Liver (tissue), 9 donors: ENCODE data around the gene TRIM42. TPM values are rescaled to one million over a fixed set of nuclear protein-coding genes. Genes with fewer than 3 reads are reported as not detected.

Experiments used
- DNase-seq: peaks from one replicate; pipeline ENCODE4 v3.0.0-alpha.2; 2017; ENCODE audit warnings: low spot score
- H3K27ac ChIP-seq, 2 donors: one replicate each; pipeline ENCODE4 v1.7.0; 2013; ENCODE audit warnings: inconsistent platforms in 2 of 2, low read length in 2 of 2, control low read depth in 1 of 2, low read depth in 1 of 2, mild to moderate bottlenecking in 1 of 2
- H3K27me3 ChIP-seq, 4 donors: one replicate each; pipeline versions ENCODE4 v1.6.1 to v1.7.0; 2013; ENCODE audit warnings: low read length in 3 of 4, inconsistent platforms in 1 of 4, mild to moderate bottlenecking in 1 of 4, moderate library complexity in 1 of 4; ENCODE audit not compliant: control insufficient read depth in 4 of 4, insufficient read depth in 4 of 4
- H3K36me3 ChIP-seq, 4 donors: one replicate each; pipeline versions ENCODE4 v1.6.1 to v1.7.0; 2013; ENCODE audit warnings: low read length in 3 of 4, mild to moderate bottlenecking in 3 of 4, low read depth in 1 of 4, moderate library complexity in 1 of 4; ENCODE audit not compliant: control insufficient read depth in 4 of 4, insufficient read depth in 3 of 4
- H3K4me1 ChIP-seq, 4 donors: one replicate each; pipeline versions ENCODE4 v1.6.1 to v1.7.0; 2013; ENCODE audit warnings: low read length in 3 of 4, mild to moderate bottlenecking in 3 of 4, moderate library complexity in 1 of 4; ENCODE audit not compliant: control insufficient read depth in 4 of 4, insufficient read depth in 4 of 4
- H3K4me3 ChIP-seq, 3 donors: one replicate each; pipeline versions ENCODE4 v1.6.1 to v1.7.0; 2013; ENCODE audit warnings: low read length in 3 of 3, control low read depth in 1 of 3, low read depth in 1 of 3, mild to moderate bottlenecking in 1 of 3
- H3K9ac ChIP-seq, 2 donors: one replicate each; pipeline ENCODE4 v1.7.0; 2013; ENCODE audit warnings: low read length in 2 of 2, mild to moderate bottlenecking in 2 of 2, moderate library complexity in 2 of 2, control low read depth in 1 of 2, low read depth in 1 of 2
- H3K9me3 ChIP-seq, 4 donors: one replicate each; pipeline versions ENCODE4 v1.6.1 to v1.7.0; 2013; ENCODE audit warnings: low read length in 3 of 4; ENCODE audit not compliant: control insufficient read depth in 4 of 4
- CTCF ChIP-seq: fragments of 150-350 bp; IDR thresholded peaks from 2 replicates; pipeline ENCODE4 v1.5.1; 2017; ENCODE audit warnings: improper control_type of control experiment, low read depth, low read length; ENCODE audit not compliant: missing input control
- EGR1 ChIP-seq, 2 donors: IDR thresholded peaks; 2 replicates each; pipeline ENCODE4 v1.6.1; 2016 to 2018; ENCODE audit warnings: antibody characterized with exemption in 2 of 2, low read depth in 2 of 2
- FOXA1 ChIP-seq: IDR thresholded peaks from 2 replicates; pipeline ENCODE4 v1.6.1; 2016; ENCODE audit warnings: antibody characterized with exemption
- FOXA2 ChIP-seq: IDR thresholded peaks from 2 replicates; pipeline ENCODE4 v1.6.1; 2016; ENCODE audit warnings: antibody characterized with exemption
- GABPA ChIP-seq, 2 donors: IDR thresholded peaks in 1 of 2; conservative IDR thresholded peaks in 1 of 2; 2 replicates each; pipeline ENCODE4 v1.6.1; 2016; ENCODE audit warnings: antibody characterized with exemption in 2 of 2, mild to moderate bottlenecking in 1 of 2, moderate library complexity in 1 of 2
- HNF4A ChIP-seq, 2 donors: conservative IDR thresholded peaks; 2 replicates each; pipeline ENCODE4 v1.6.1; 2016; ENCODE audit warnings: antibody characterized with exemption in 2 of 2, mild to moderate bottlenecking in 2 of 2
- HNF4G ChIP-seq: IDR thresholded peaks from 2 replicates; pipeline ENCODE4 v1.6.1; 2016; ENCODE audit warnings: antibody characterized with exemption
- JUND ChIP-seq, 2 donors: IDR thresholded peaks; 2 replicates each; pipeline ENCODE4 v1.6.1; 2016; ENCODE audit warnings: antibody characterized with exemption in 2 of 2
- RAD21 ChIP-seq, 2 donors: IDR thresholded peaks; 2 replicates each; pipeline ENCODE4 v1.6.1; 2016; ENCODE audit warnings: antibody characterized with exemption in 2 of 2, mild to moderate bottlenecking in 2 of 2
- REST ChIP-seq: IDR thresholded peaks from 2 replicates; pipeline ENCODE4 v1.6.1; 2016; ENCODE audit warnings: antibody characterized with exemption, mild to moderate bottlenecking
- SP1 ChIP-seq: IDR thresholded peaks from 2 replicates; pipeline ENCODE4 v1.6.1; 2018; ENCODE audit warnings: antibody characterized with exemption, mild to moderate bottlenecking
- TAF1 ChIP-seq: conservative IDR thresholded peaks from 2 replicates; pipeline ENCODE4 v1.6.1; 2016; ENCODE audit warnings: antibody characterized with exemption, mild to moderate bottlenecking
- YY1 ChIP-seq: IDR thresholded peaks from 2 replicates; pipeline ENCODE4 v1.6.1; 2016; ENCODE audit warnings: antibody characterized with exemption, mild to moderate bottlenecking
- WGBS: extraction: QIAGEN DNeasy Blood & Tissue Kit; methylation state at CpG from one replicate; pipeline ENCODE4 v1.1.7; 2013; 5-methylcytosine and 5-hydroxymethylcytosine counted together
- polyA plus RNA-seq, 2 donors: library from polyadenylated mRNA; stranded (reverse) in 1 of 2; unstranded in 1 of 2; fragments of 200-250 nt in 1 of 2; fragments of >200 nt in 1 of 2; fragmentation: Nextera tagmentation in 1 of 2; extraction: Ambion mirVana in 1 of 2; gene quantifications; one replicate each; pipeline versions ENCODE4 v1.2.1 to v1.2.3, GENCODE V29; 2013 to 2015
- total RNA-seq, 2 donors: library from RNA; depleted of rRNA; stranded (reverse); fragments of >200 nt; gene quantifications; one replicate each; pipeline ENCODE4 v1.2.3, GENCODE V29; 2014
- TF ChIP-seq, protein P1 (sequence below): IDR thresholded peaks from 2 replicates; pipeline ENCODE4 v1.6.1; 2016; ENCODE audit warnings: antibody characterized with exemption
- TF ChIP-seq, protein P2 (sequence below): IDR thresholded peaks from 2 replicates; pipeline ENCODE4 v1.6.1; 2016; ENCODE audit warnings: antibody characterized with exemption
- TF ChIP-seq, protein P3 (sequence below): IDR thresholded peaks from 2 replicates; pipeline ENCODE4 v1.6.1; 2016; ENCODE audit warnings: antibody characterized with exemption
- donor health status: healthy.
- donor health status: healthy.
- donor health status: healthy.
- donor health status: healthy.
- donor health status: healthy.

Gene TRIM42
- total and polyA plus RNA-seq, 4 donors = not detected

GRCh38 chr3:140651287-140651686 is 26.6 kb upstream of the TRIM42 start:
- no peaks in the 10 kb centered on the region for H3K36me3 ChIP-seq
- H3K9me3 ChIP-seq = no peaks in the 10 kb centered on the region
- no peak overlapping the region for H3K4me3 ChIP-seq
- WGBS = 97% methylated on average over 23 of the region's 23 CpGs
- no peak for DNase-seq
- no peak overlapping the region for H3K9ac ChIP-seq
- no peaks in the 10 kb centered on the region for H3K27me3 ChIP-seq
- TF ChIP-seq FOXA2 = no peak
- H3K4me1 ChIP-seq = no peaks in the 10 kb centered on the region
- no peak overlapping the region for H3K27ac ChIP-seq

DNA sequence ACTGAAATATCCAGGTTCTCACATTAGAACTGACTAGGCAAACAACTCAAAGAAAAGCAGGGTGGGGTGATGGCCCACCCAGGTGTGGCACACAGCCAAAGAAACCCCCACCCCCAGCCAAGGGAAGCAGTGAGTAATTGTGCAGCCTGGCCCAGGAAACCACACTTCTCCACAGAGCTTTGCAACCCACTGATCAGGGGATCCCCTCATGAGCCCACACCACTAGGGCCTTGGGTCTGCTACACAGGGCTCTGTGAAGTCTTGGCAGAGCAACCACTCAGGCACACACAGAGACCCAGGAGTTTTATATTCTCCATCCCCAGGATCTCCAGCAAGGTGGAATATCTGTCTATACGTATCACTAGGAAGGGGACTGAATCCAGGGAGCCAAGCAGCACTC is 22.2 kb upstream of the TRIM42 start:
- Histone ChIP-seq H3K36me3 (no peaks in the 10 kb centered on the region), H3K27me3 (no peaks in the 10 kb centered on the region), H3K27ac (no peak overlapping the region), H3K4me1 (no peaks in the 10 kb centered on the region), H3K4me3 (no peak overlapping the region), H3K9me3 (peaks cover 0 to 2% (median 0%) of the 10 kb centered on the region in 4 donors), H3K9ac (no peak overlapping the region)
- WGBS = 89% methylated on average over 1 of the region's 1 CpG
- TF ChIP-seq GABPA (IDR thresholded peaks at IDR 0.05 in 1 of 2, conservative IDR thresholded peaks at IDR 0.05 in 1 of 2) = no peak
- TF ChIP-seq, protein P1, sequence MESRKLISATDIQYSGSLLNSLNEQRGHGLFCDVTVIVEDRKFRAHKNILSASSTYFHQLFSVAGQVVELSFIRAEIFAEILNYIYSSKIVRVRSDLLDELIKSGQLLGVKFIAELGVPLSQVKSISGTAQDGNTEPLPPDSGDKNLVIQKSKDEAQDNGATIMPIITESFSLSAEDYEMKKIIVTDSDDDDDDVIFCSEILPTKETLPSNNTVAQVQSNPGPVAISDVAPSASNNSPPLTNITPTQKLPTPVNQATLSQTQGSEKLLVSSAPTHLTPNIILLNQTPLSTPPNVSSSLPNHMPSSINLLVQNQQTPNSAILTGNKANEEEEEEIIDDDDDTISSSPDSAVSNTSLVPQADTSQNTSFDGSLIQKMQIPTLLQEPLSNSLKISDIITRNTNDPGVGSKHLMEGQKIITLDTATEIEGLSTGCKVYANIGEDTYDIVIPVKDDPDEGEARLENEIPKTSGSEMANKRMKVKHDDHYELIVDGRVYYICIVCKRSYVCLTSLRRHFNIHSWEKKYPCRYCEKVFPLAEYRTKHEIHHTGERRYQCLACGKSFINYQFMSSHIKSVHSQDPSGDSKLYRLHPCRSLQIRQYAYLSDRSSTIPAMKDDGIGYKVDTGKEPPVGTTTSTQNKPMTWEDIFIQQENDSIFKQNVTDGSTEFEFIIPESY = no peak
- TF ChIP-seq TAF1 = no peak
- TF ChIP-seq SP1 = no peak
- no peak for TF ChIP-seq HNF4G
- no peak for TF ChIP-seq FOXA1
- DNase-seq = no peak

DNA sequence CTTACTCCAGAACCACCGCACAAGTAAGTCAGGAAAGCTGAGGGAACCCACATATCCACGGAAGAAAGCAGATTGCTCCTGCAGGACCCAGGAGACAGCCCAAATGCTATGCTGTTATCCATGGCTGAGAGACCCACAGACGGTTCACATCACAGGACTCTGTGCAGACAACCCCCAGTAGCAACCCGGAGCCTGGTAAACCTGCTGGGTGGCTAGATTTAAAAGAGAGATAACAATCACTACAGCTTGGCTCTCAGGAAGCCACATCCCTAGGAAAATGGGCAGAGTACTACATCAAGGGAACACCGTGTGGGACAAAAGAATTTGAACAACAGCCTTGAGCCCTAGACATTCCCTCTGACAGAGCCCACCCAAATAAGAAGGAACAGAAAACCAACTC is 13.8 kb upstream of the TRIM42 start:
- H3K9me3 ChIP-seq = peaks cover 0 to 5% (median 1%) of the 10 kb centered on the region in 4 donors
- H3K27me3 ChIP-seq = no peaks in the 10 kb centered on the region
- no peak overlapping the region for H3K9ac ChIP-seq
- no peaks in the 10 kb centered on the region for H3K4me1 ChIP-seq
- no peak for DNase-seq
- H3K36me3 ChIP-seq = no peaks in the 10 kb centered on the region
- no peak for TF ChIP-seq JUND (IDR thresholded peaks at IDR 0.05)
- TF ChIP-seq, protein P2, sequence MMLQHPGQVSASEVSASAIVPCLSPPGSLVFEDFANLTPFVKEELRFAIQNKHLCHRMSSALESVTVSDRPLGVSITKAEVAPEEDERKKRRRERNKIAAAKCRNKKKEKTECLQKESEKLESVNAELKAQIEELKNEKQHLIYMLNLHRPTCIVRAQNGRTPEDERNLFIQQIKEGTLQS = no peak
- TF ChIP-seq GABPA (IDR thresholded peaks at IDR 0.05 in 1 of 2, conservative IDR thresholded peaks at IDR 0.05 in 1 of 2) = no peak
- TF ChIP-seq EGR1 (IDR thresholded peaks at IDR 0.05; ENCODE audit: low read depth in 2 of 2) = no peak
- TF ChIP-seq FOXA2 = no peak
- TF ChIP-seq HNF4G = no peak
- TF ChIP-seq, protein P3, sequence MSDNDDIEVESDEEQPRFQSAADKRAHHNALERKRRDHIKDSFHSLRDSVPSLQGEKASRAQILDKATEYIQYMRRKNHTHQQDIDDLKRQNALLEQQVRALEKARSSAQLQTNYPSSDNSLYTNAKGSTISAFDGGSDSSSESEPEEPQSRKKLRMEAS = no peak
- TF ChIP-seq TAF1 = no peak
- 65% methylated on average over 5 of the region's 5 CpGs for WGBS
- no peak overlapping the region for H3K4me3 ChIP-seq
- H3K27ac ChIP-seq = no peak overlapping the region

GRCh38 chr3:140682586-140682985 is 4.7 kb downstream of the TRIM42 start:
- Histone ChIP-seq H3K36me3 (no peaks in the 10 kb centered on the region), H3K9ac (no peak overlapping the region), H3K4me1 (no peaks in the 10 kb centered on the region), H3K4me3 (no peak overlapping the region), H3K27me3 (no peaks in the 10 kb centered on the region), H3K9me3 (no peaks in the 10 kb centered on the region), H3K27ac (no peak overlapping the region)
- no peak for DNase-seq
- 98% methylated on average over 27 of the region's 27 CpGs for WGBS
- no peak for TF ChIP-seq REST
- no peak for TF ChIP-seq SP1
- TF ChIP-seq HNF4A (conservative IDR thresholded peaks at IDR 0.05) = no peak
- TF ChIP-seq GABPA (IDR thresholded peaks at IDR 0.05 in 1 of 2, conservative IDR thresholded peaks at IDR 0.05 in 1 of 2) = no peak
- no peak for TF ChIP-seq FOXA1
- TF ChIP-seq, protein P2 = no peak
- no peak for TF ChIP-seq CTCF
- no peak for TF ChIP-seq RAD21 (IDR thresholded peaks at IDR 0.05)
- TF ChIP-seq YY1 = no peak
